Hematopoietic multipotent progenitor cell treated with erythropoietin and hydrocortisone succinate and interleukin-3 and kit ligand, for 4 days (in vitro differentiated cells): ENCODE measurements around the gene TOM1L2.
A peak's percentile ranks its signal among the peaks of the same experiment; 100 is the strongest.
"Not testable (repeated sequence)": the region's sequence is repeated elsewhere in the genome, so short reads cannot be mapped to it uniquely, and the experiment has no call there.

Experiments
- DNase-seq: peaks from one replicate; pipeline ENCODE4 v3.0.0-alpha.2; 2015

Gene TOM1L2

DNA sequence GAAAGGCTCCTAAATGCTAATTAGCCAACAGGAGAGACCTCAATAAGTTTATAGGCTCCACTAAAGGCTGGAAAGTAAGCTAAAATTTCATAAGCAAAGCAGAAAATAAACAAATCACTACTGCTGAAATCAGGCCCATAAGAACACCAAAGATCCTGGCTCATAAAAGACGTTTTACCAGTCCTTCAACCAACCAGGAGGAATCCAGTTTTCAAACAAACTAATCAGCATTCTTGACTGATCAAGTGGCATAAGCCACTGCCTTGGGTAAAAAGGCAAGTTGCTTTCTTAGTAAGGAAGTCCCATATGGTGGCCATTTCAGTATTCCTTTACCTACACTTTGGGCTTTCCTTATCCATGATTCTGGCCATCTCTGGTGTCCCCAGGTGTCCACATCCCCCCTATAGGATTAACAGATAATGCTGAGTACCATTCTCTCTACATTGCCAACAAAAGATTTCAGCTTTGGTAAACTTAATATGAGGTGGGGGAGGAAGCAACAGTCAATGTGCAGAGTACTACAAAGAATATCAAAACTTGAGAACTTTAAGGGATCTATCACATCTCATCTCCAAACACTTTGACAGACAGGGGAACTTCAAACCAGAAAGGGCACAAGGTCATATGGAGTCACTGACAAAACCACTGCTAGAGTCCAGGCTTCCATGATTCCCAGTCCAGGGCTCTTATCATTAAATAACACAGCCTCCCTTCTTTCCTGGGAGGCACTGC is 1.3 kb downstream of the TOM1L2 start:
- peak; percentile 40 for DNase-seq

- DNase-seq: no peak
Measured at GRCh38 chr17:17966399-17966798, 5.8 kb downstream of the TOM1L2 start.

DNA sequence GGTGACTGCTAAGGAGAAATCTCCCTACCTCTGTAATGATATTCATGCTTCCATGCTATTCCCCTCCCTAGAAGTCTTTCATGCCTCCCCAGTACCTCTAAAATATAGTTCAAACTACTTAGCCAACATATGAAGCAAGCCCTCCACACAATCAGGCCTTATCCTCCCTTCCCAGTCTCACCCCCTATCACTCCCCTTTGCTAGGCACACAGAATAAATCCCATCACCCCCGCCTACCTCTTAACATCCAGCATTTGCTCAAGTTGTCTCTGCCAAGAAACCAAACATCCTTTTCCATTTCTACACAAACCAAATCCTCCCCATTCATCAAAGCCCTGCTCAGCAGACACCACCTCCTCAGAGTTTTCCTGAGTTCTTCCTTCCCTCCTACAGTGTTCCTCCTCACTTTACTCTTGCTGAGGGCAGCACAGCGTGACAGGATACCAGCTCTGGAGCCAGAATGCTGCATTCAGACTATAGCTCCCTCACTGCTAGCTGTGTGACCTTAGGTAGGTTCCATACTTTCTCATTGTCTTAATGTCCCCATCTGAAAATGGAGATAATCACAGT is 7.0 kb downstream of the TOM1L2 start:
- DNase-seq: no peak

DNA sequence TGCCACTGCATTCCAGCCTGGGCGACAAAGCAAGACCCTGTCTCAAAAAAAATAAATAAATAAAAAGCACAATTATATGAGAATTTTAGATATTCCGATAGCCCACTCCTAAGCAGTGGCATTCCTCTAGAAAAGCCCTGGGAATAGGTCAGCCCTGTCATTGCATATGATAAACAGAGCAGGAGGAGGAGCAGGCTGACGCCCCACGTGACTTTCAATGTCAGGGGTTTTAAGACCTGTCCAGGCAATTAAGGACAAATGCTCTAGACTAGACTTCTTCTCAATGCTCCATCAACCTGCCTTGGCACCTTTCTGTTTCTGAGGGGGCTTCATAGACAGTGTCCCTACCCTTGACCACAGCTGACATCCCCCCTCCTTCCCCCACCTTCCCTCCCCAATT is 7.5 kb downstream of the TOM1L2 start:
- DNase-seq: no peak

GRCh38 chr17:17963694-17964436 is 8.3 kb downstream of the TOM1L2 start:
- no peak for DNase-seq

- DNase-seq: no peak
Measured at GRCh38 chr17:17963066-17963465, 9.1 kb downstream of the TOM1L2 start.

DNA sequence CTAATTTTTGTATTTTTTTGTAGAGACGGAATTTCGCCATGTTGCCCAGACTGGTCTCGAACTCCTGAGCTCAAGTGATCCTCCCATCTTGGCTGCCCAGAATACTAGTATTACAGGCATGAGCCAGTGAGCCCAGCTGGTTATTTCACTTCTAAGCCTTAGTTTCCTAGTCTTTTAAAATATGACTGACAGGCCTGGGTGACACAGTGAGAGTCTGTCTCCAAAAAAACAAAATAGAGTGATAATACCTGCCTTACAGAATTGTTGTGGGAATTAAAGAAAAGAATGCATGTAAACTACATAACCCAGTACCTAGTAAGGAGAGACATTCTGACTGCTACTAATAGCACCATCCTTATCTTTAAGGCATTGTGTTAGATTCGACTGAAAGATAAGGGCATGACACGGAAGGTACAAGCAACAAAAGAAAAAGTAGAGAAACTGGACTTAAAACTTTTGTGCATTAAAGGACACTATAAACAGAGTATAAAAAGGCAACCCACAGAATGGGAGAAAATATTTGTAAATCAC is 11.6 kb downstream of the TOM1L2 start:
- DNase-seq: no peak

- DNase-seq: no peak
Measured at GRCh38 chr17:17959520-17960361, 12.5 kb downstream of the TOM1L2 start.

- DNase-seq: no peak
Measured at GRCh38 chr17:17958982-17959381, 13.2 kb downstream of the TOM1L2 start.

DNA sequence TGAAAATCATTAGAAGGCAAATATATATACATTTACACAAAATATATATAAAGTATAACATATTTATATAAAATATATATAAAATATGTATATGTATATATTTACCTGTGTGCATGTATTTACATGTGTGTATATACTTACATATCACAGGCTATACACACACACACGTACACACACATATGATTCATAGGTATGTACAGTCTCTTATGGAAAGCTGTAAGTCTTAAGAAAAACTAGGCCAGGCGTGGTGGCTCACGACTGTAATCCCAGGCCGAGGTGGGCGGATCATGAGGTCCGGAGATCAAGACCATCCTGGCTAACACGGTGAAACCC is 14.7 kb downstream of the TOM1L2 start:
- no peak for DNase-seq

DNA sequence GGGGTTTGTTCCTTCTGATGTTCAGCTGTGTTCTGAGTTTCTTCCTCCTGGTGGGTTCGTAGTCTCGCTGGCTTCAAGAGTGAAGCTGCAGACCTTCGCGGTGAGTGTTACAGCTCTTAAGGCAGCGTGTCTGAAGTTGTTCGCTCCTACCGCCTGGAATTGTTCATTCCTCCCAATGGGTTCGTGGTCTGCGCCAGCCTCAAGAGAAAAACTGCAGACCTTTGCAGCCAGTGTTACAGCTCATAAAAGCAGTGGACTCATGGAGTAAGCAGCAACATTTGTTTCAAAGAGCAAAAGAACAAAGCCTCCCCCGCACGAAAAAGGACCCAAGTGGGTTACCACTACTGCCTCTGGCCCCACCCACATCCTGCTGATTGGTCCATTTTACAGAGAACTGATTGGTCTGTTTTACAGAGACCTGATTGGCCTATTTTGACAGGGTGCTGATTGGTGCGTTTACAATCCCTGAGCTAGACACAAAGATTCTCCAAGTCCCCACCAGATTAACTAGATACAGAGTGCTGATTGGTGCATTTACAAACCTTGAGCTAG is 16.3 kb downstream of the TOM1L2 start:
- not testable (repeated sequence) for DNase-seq

DNA sequence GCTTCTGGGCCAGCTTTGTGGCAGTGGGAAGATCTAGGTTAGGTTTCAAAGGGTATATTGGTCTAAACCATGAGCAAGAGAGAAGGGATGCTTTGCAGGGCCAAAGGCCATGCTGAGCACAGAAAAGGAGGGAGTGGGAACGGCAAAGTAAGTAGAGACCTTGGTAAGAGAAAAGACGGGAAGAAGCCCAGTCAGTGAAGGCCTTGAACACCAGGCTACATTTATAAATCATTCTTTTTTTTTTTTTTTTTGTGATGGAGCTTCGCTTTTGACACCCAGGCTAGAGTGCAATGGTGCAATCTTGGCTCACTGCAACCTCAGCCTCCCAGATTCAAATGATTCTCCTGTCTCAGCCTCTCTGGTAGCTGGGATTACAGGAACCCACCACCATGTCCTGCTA is 18.1 kb downstream of the TOM1L2 start:
- no peak for DNase-seq

GRCh38 chr17:17952691-17953090 is 19.5 kb downstream of the TOM1L2 start:
- DNase-seq: no peak

GRCh38 chr17:17951524-17951923 is 20.7 kb downstream of the TOM1L2 start:
- no peak for DNase-seq

DNA sequence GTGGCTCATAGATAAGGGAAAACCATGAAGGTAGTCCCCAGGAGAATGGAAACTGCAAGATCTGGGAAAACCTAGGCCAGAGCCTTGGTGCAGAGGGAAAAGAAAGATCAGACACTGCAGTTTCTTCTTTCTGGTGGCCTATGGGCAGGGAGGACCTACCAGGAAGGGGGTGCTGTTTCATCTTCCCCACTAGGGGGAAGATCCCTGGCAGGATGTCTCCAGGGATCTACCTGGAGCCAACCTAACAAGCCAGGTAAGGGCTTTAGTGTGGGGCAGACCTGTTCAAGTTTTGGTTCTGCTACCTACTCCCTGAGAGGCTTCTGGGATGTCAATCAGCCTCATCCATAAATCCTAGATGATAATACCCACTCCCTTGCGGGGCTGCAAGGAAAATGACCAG is 21.4 kb downstream of the TOM1L2 start:
- no peak for DNase-seq

DNA sequence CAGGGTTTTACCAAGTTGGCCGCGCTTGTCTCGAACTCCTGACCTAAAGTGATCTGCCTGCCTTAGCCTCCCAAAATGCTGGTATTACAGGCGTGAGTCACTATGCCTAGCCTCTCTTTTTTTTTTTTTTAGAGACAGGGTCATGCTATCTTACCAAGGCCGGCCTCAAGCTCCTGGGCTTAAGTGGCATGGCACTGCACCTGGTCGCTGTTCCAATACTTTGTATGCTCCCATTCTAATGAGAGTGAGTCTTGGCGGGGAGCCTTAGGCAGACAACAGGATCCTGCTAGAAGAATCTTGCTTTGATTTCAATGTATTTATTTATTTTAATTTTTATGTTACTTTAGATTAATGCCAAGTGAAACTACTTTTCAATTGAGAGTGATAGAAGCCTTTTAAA is 21.9 kb downstream of the TOM1L2 start:
- no peak for DNase-seq

- no peak for DNase-seq
Measured at GRCh38 chr17:17947966-17948365, 24.2 kb downstream of the TOM1L2 start.

- no peak for DNase-seq
Measured at GRCh38 chr17:17947309-17947708, 24.9 kb downstream of the TOM1L2 start.

GRCh38 chr17:17946093-17946492 is 26.1 kb downstream of the TOM1L2 start:
- no peak for DNase-seq

DNA sequence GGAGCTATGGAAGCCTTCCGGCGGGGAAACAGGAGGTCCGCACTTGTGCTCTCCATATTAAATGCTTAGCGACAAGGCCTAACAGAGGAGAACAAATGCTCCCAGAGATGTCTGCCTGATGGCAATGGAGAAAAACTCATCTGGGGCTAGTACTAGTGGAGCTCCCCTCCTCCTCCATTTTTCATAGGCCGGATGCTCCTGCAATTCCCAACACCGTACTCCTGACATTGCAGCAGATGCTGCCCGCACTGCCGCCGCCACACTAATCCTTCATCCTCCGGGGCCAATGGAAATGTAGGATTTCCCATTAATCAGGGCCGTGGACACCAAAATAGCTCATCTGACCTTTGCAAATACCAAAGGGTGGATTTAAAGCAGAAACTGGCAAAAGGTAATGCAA is 27.5 kb downstream of the TOM1L2 start:
- no peak for DNase-seq

- no peak for DNase-seq
Measured at GRCh38 chr17:17944242-17944641, 28.0 kb downstream of the TOM1L2 start.

DNA sequence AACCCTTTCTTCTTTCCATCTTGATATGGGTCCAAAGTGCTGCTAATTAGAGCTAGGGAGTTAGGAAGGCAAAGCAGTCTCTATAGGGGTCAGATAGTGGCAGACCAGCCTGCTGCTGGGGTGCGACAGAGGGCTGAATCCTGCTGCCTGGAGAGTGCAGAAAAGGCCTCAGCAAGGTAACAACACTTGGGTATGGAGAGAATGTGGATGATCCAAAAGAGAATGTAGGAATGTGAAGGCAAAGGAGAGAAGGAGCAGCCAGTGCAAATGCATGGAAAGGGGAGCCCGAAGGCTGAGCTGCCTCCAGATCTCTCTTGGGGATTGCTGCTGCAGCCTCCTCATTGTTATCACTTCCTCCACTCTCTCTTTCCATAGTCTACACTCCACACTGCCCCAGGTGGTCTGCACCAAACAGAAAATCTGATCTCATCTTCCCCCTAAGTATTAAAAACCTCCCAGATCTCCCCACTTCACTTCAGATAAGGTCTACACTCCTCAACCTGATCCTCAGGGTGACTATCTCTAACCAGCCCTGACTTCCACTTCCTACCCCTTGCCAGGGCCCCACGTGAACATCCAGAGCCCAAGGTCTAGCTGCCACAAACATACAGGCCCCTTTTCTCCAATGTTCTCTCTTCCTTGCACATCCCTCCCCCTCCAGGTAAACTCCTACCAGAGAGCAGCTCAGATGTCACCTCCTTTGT is 28.8 kb downstream of the TOM1L2 start:
- DNase-seq: peak; percentile 29
